Keratinocyte (primary cell): ENCODE results near the gene CSRP1. TPM values are rescaled to one million over a fixed set of nuclear protein-coding genes. Genes with fewer than 3 reads are reported as not detected.

Source experiments
- DNase-seq: peaks from one replicate; pipeline ENCODE4 v3.0.0-alpha.2; 2011; ENCODE audit warnings: low read depth, missing footprints, low spot score
- FAIRE-seq: peaks from 2 replicates; lab custom pipeline; 2011; peaks lifted over from hg19 to GRCh38; lab: Jason Lieb, UNC
- H2AFZ ChIP-seq: 2 replicates; pipeline ENCODE4 v1.6.0; 2012; ENCODE audit warnings: low read length, control low read depth, inconsistent platforms; ENCODE audit not compliant: control insufficient read depth
- H3K27ac ChIP-seq: 2 replicates; pipeline ENCODE4 v1.5.1; 2011; ENCODE audit warnings: low read length; ENCODE audit not compliant: control insufficient read depth, insufficient read depth
- H3K27me3 ChIP-seq: 3 replicates; pipeline ENCODE4 v1.6.0; 2011; ENCODE audit warnings: low read length; ENCODE audit not compliant: control insufficient read depth, insufficient read depth; ENCODE audit errors: extremely low read depth
- H3K36me3 ChIP-seq, 2 experiments: 2 replicates in 1 of 2; 3 replicates in 1 of 2; pipeline ENCODE4 v1.5.1; 2011; ENCODE audit warnings: low read length in 2 of 2, mild to moderate bottlenecking in 1 of 2; ENCODE audit not compliant: control insufficient read depth in 2 of 2, insufficient read depth in 2 of 2; ENCODE audit errors: extremely low read depth in 1 of 2
- H3K4me1 ChIP-seq: 3 replicates; pipeline ENCODE4 v1.5.1; 2011; ENCODE audit warnings: low read length; ENCODE audit not compliant: control insufficient read depth, insufficient read depth; ENCODE audit errors: extremely low read depth
- H3K4me2 ChIP-seq: 3 replicates; pipeline ENCODE4 v1.6.0; 2011; ENCODE audit warnings: low read depth, low read length; ENCODE audit not compliant: control insufficient read depth, insufficient read depth; ENCODE audit errors: extremely low read depth
- H3K4me3 ChIP-seq, 3 experiments: fragments of 200-600 bp in 1 of 3; sonication (generic) in 1 of 3; 2 replicates in 2 of 3; 3 replicates in 1 of 3; pipeline ENCODE4 v1.5.1; 2011 to 2016; ENCODE audit warnings: low read length in 3 of 3, mild to moderate bottlenecking in 3 of 3, control low read depth in 2 of 3, inconsistent platforms in 1 of 3, low read depth in 1 of 3, mixed read lengths in 1 of 3, mixed run types in 1 of 3, moderate library complexity in 1 of 3; ENCODE audit not compliant: control insufficient read depth in 2 of 3, insufficient read depth in 2 of 3; ENCODE audit errors: extremely low read depth in 1 of 3
- H3K79me2 ChIP-seq: 2 replicates; pipeline ENCODE4 v1.6.0; 2012; ENCODE audit warnings: low read length; ENCODE audit not compliant: control insufficient read depth, insufficient read depth
- H3K9ac ChIP-seq: 3 replicates; pipeline ENCODE4 v1.6.0; 2011; ENCODE audit warnings: low read length; ENCODE audit not compliant: control insufficient read depth, insufficient read depth; ENCODE audit errors: extremely low read depth
- H3K9me1 ChIP-seq: 3 replicates; pipeline ENCODE4 v1.6.0; 2011; ENCODE audit warnings: low read length; ENCODE audit not compliant: control insufficient read depth, insufficient read depth; ENCODE audit errors: extremely low read depth
- H3K9me3 ChIP-seq: 2 replicates; pipeline ENCODE4 v1.5.1; 2012; ENCODE audit warnings: low read depth, low read length; ENCODE audit not compliant: control insufficient read depth
- H4K20me1 ChIP-seq: 3 replicates; pipeline ENCODE4 v1.6.0; 2011; ENCODE audit warnings: low read length; ENCODE audit not compliant: control insufficient read depth, insufficient read depth; ENCODE audit errors: extremely low read depth
- EZH2 ChIP-seq: IDR thresholded peaks from one replicate; pipeline ENCODE4 v1.6.1; 2012; ENCODE audit warnings: inconsistent platforms, mild to moderate bottlenecking, low read length, moderate library complexity
- dilution Hi-C: fragments of 300-500 bp; cut with MboI; formaldehyde crosslinking; loops from one replicate; pipeline ENCODE4 v1.7.0; 2020; ENCODE audit warnings: low sequenced_read_pairs; ENCODE audit not compliant: extremely low pct_ligation_motif_present
- polyA plus RNA-seq, 5 experiments: library from polyadenylated mRNA; depleted of rRNA in 3 of 5; stranded (reverse) in 3 of 5; stranded (forward) in 1 of 5; unstranded in 1 of 5; fragments of >200 nt; gene quantifications; 1 replicate in 1 of 5; 2 replicates in 3 of 5; 3 replicates in 1 of 5; pipeline versions ENCODE4 v1.2.1 to v1.2.3, GENCODE V29; 2011 to 2012; ENCODE audit warnings: missing spikeins in 2 of 5, low read depth in 1 of 5, low replicate concordance in 1 of 5
- TF ChIP-seq, protein P1 (sequence below), 3 experiments: IDR thresholded peaks in 1 of 3; conservative IDR thresholded peaks in 1 of 3; optimal IDR thresholded peaks in 1 of 3; 2 replicates in 2 of 3; 3 replicates in 1 of 3; pipeline versions ENCODE3 to v1.5.1; 2011; ENCODE audit warnings: low read length in 3 of 3, mild to moderate bottlenecking in 3 of 3, moderate library complexity in 2 of 3, control low read depth in 1 of 3, inconsistent platforms in 1 of 3; ENCODE audit not compliant: insufficient read depth in 2 of 3; ENCODE audit errors: extremely low read depth in 1 of 3

Gene CSRP1
- polyA plus RNA-seq, 1 donor (not counting 4 experiments of a cell fraction or from before 2014, with no cell fraction given), result 168 TPM

DNA sequence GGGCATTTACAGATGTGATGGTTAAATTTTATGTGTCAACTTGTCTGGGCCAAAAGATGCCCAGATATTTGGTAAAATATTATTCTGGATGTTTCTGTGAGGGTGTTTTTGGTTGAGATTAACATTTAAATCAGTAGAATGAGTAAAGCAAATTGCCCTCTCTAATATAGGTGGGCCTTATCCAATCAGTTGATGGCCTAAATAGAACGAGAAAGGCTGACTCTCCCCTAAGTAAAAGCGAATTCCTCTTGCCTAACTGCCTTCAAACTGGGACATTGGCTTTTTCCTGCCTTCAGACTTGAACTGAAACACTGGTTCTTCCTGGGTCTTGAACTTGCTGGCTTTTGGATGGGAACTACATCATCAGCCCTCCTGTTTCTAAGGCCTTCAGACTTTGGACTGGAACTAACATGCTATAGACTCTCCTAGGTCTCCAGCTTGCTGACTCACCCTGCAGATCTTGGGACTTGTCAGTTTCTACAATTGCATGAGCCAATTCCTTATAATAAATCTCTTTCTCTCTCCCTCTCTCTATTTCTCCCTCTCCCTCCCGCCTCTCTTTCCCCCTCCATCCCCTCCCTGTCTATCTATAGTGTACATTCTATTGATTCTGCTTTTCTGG lies 21.8 kb upstream of the CSRP1 start:
- dilution Hi-C loops, result no loop called here
- Histone ChIP-seq H3K27me3 (no peaks in the 10 kb centered on the region), H3K9me1 (no peaks in the 10 kb centered on the region), H3K9ac (no peak overlapping the region), H3K79me2 (no peaks in the 10 kb centered on the region), H3K27ac (no peak overlapping the region), H3K4me2 (no peak overlapping the region), H3K4me1 (peaks cover 8% of the 10 kb centered on the region), H3K9me3 (no peaks in the 10 kb centered on the region), H4K20me1 (no peaks in the 10 kb centered on the region), H2AFZ (no peak overlapping the region), H3K36me3 (no peaks in the 10 kb centered on the region), H3K4me3 (no peak overlapping the region)
- TF ChIP-seq EZH2, result no peak
- TF ChIP-seq, protein P1, sequence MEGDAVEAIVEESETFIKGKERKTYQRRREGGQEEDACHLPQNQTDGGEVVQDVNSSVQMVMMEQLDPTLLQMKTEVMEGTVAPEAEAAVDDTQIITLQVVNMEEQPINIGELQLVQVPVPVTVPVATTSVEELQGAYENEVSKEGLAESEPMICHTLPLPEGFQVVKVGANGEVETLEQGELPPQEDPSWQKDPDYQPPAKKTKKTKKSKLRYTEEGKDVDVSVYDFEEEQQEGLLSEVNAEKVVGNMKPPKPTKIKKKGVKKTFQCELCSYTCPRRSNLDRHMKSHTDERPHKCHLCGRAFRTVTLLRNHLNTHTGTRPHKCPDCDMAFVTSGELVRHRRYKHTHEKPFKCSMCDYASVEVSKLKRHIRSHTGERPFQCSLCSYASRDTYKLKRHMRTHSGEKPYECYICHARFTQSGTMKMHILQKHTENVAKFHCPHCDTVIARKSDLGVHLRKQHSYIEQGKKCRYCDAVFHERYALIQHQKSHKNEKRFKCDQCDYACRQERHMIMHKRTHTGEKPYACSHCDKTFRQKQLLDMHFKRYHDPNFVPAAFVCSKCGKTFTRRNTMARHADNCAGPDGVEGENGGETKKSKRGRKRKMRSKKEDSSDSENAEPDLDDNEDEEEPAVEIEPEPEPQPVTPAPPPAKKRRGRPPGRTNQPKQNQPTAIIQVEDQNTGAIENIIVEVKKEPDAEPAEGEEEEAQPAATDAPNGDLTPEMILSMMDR (optimal IDR thresholded peaks at IDR 0.05 in 1 of 3, IDR thresholded peaks at IDR 0.05 in 1 of 3, conservative IDR thresholded peaks at IDR 0.05 in 1 of 3; ENCODE audit: extremely low read depth in 1 of 3, insufficient read depth in 2 of 3, low read length in 3 of 3), result no peak
- FAIRE-seq (no peak), DNase-seq (no peak)

DNA sequence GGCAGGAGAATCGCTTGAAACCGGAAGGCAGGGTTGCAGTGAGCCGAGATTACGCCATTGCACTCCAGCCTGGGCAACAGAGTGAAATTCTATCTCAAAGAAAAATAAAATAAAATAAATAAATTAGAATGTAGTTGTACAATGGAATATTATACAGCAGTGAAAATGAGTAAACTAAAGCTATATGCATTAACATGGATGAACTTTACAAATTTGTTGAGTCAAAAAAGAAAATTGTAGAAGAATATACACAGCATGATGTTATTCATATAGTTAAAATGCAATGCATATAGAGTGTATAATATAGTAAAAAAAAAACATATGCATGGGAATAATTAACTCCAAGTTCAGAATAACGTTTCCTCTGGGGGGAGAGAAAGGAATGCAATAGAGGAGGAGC lies 21.0 kb upstream of the CSRP1 start:
- no peak overlapping the region for H3K4me3 ChIP-seq
- H3K79me2 ChIP-seq, result no peaks in the 10 kb centered on the region
- peaks cover 8% of the 10 kb centered on the region for H3K4me1 ChIP-seq
- DNase-seq (no peak), FAIRE-seq (no peak)
- H3K36me3 ChIP-seq, result no peaks in the 10 kb centered on the region
- dilution Hi-C loops, result no loop called here
- H3K27me3 ChIP-seq, result no peaks in the 10 kb centered on the region
- no peak overlapping the region for H3K27ac ChIP-seq
- no peaks in the 10 kb centered on the region for H3K9me1 ChIP-seq
- H3K4me2 ChIP-seq, result no peak overlapping the region
- H3K9ac ChIP-seq, result no peak overlapping the region
- H3K9me3 ChIP-seq, result no peaks in the 10 kb centered on the region
- no peaks in the 10 kb centered on the region for H4K20me1 ChIP-seq
- no peak for TF ChIP-seq EZH2
- TF ChIP-seq, protein P1 (optimal IDR thresholded peaks at IDR 0.05 in 1 of 3, IDR thresholded peaks at IDR 0.05 in 1 of 3, conservative IDR thresholded peaks at IDR 0.05 in 1 of 3; ENCODE audit: extremely low read depth in 1 of 3, insufficient read depth in 2 of 3, low read length in 3 of 3), result no peak
- no peak overlapping the region for H2AFZ ChIP-seq
